ENCODE results near the gene BAIAP2L2. TPM values are rescaled to one million over a fixed set of nuclear protein-coding genes. Genes with fewer than 3 reads are reported as not detected.
A peak's percentile ranks its signal among the peaks of the same experiment; 100 is the strongest.

The BAIAP2L2 gene
- total RNA-seq, 1 experiment from 2014 or later, result 2.3 TPM

DNA sequence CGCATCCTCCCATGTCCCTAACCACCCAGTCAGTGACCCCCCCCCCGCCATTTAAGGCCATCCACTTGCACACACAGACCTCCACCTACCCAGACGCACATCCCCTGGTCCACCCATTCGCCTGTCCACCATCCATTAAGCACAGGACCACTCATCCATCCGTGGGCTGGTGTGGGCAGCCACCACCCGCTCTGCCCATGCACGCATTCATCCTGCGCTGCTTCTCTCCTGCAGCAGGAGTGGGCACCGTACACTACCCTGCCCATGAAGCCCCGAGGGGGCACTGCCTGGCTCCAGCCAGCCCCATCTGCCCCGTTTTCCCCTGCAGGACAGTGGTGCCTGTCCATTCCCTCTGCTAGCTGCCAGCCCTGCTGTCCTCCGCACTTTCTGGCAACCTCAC lies 22.6 kb downstream of the BAIAP2L2 start:
- H3K4me2 ChIP-seq (ENCODE audit: insufficient read depth, insufficient read length, low read length), result no peak overlapping the region
- peak overlapping the region in 1 of 3 experiments; percentile 49; a peak in 1 of 7 replicates for H3K27ac Mint-ChIP-seq
- no peak overlapping the region for H3K9ac ChIP-seq (ENCODE audit: extremely low read depth, insufficient read length, low read length)
- no peak overlapping the region for H2AFZ ChIP-seq (ENCODE audit: low read length)
- no peak overlapping the region for H3K18ac ChIP-seq (ENCODE audit: insufficient read length, low read depth, low read length)
- no peak for DNase-seq
- no peak overlapping the region for H2BK15ac ChIP-seq (ENCODE audit: low read depth, low read length)
- peaks cover 13 to 36% of the 10 kb centered on the region in 2 experiments for H3K4me1 Mint-ChIP-seq
- H3K9me3 ChIP-seq (ENCODE audit: control insufficient read depth, low read depth, low read length), result no peaks in the 10 kb centered on the region
- no CpG with 5 or more reads among the region's 12 CpGs for WGBS (ENCODE audit: extremely low coverage, insufficient read length, low lambda C conversion rate)
- no peaks in the 10 kb centered on the region for H3K23me2 ChIP-seq (ENCODE audit: insufficient read length, low read depth, low read length, poor library complexity, severe bottlenecking)
- H3T11ph ChIP-seq (ENCODE audit: low read length), result no peak overlapping the region
- no peak overlapping the region for H4K8ac ChIP-seq (replicated peaks; ENCODE audit: insufficient read length, low read depth, low read length)
- H2AK5ac ChIP-seq (ENCODE audit: insufficient read length, low read length), result no peak overlapping the region
- H3K4me1 ChIP-seq (ENCODE audit: insufficient read depth, low read length), result no peaks in the 10 kb centered on the region; the same call in 1 of the 2 replicates
- no peaks in the 10 kb centered on the region for H4K20me1 ChIP-seq (ENCODE audit: control insufficient read depth, insufficient read depth, insufficient read length)
- peaks cover 1 to 10% (median 9%) of the 10 kb centered on the region in 3 experiments; a peak in 3 of 7 replicates for H3K36me3 Mint-ChIP-seq (ENCODE audit: insufficient read depth in 1 of 3, low read depth in 3 of 3)
- peaks cover 2% of the 10 kb centered on the region; the same call in 1 of the 2 replicates for H3K27me3 Mint-ChIP-seq (ENCODE audit: low read depth)
- no peak overlapping the region for H3K27ac ChIP-seq (ENCODE audit: insufficient read length, low read depth, low read length)
- H3K9me3 Mint-ChIP-seq, result no peaks in the 10 kb centered on the region
- no peaks in the 10 kb centered on the region for H3K79me2 ChIP-seq (ENCODE audit: insufficient read depth, low read length)
- H2BK20ac ChIP-seq (ENCODE audit: low read depth, low read length, poor library complexity, severe bottlenecking), result no peak overlapping the region
- H3K23ac ChIP-seq (ENCODE audit: insufficient read length, low read depth, low read length), result no peak overlapping the region
- H3K56ac ChIP-seq (ENCODE audit: insufficient read length, low read depth, low read length), result no peak overlapping the region
- no peaks in the 10 kb centered on the region for H3K79me1 ChIP-seq (ENCODE audit: insufficient read depth, low read depth, low read length, poor library complexity, severe bottlenecking)
- H3K4ac ChIP-seq (ENCODE audit: low read depth, low read length), result no peak overlapping the region
- H2BK5ac ChIP-seq (ENCODE audit: insufficient read length, low read length), result no peak overlapping the region
- H3K14ac ChIP-seq (ENCODE audit: insufficient read depth, low read length), result no peak overlapping the region
- H3K27me3 ChIP-seq (ENCODE audit: insufficient read depth, low read length), result no peaks in the 10 kb centered on the region
- H2BK12ac ChIP-seq (ENCODE audit: insufficient read length, low read depth, low read length), result no peak overlapping the region
- H2BK120ac ChIP-seq (ENCODE audit: low read depth, low read length, poor library complexity, severe bottlenecking), result no peak overlapping the region
- TF ChIP-seq, protein P1, sequence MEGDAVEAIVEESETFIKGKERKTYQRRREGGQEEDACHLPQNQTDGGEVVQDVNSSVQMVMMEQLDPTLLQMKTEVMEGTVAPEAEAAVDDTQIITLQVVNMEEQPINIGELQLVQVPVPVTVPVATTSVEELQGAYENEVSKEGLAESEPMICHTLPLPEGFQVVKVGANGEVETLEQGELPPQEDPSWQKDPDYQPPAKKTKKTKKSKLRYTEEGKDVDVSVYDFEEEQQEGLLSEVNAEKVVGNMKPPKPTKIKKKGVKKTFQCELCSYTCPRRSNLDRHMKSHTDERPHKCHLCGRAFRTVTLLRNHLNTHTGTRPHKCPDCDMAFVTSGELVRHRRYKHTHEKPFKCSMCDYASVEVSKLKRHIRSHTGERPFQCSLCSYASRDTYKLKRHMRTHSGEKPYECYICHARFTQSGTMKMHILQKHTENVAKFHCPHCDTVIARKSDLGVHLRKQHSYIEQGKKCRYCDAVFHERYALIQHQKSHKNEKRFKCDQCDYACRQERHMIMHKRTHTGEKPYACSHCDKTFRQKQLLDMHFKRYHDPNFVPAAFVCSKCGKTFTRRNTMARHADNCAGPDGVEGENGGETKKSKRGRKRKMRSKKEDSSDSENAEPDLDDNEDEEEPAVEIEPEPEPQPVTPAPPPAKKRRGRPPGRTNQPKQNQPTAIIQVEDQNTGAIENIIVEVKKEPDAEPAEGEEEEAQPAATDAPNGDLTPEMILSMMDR (conservative IDR thresholded peaks at IDR 0.05), result no peak
- no peak overlapping the region for H4K5ac ChIP-seq (ENCODE audit: insufficient read length, low read depth, low read length)
- H4K91ac ChIP-seq (ENCODE audit: insufficient read length, low read depth, low read length), result no peak overlapping the region
- H3K4me3 Mint-ChIP-seq, result no peak overlapping the region

All from H9 (cell line).